ENCODE results near the gene LRATD1.

The LRATD1 gene

DNA sequence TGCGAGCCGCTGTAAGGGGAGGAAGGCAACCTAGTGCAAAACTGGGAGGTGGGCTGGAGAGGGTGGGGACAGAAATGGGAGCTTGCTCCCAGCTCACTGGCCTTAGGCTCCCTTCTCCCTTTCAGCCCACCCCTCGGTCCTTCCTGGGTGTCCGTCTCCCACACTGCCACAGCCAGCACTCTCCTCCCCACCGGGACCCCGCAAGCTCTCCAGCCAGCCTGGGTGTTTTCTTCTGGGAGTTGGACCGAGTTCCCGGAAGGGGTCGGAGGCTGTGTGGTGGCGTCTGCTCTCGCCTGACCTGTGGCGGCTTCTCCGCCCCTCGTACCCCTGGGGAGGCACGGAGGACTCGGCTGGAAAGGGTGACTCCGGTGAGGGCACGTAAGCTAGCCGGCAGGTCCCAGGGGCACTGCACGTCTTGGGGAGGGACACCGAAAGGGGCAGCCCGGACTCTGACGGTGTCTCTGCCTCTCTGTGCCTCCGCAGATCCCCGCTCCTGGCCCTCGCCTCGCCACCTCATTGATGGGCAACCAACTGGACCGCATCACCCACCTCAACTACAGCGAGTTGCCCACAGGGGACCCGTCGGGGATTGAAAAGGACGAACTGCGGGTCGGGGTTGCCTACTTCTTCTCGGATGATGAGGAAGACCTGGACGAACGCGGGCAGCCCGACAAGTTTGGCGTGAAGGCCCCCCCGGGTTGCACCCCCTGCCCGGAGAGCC is 1.1 kb downstream of the LRATD1 start:
- DNase-seq (ENCODE audit: low read depth in 3 of 3): no peak

DNA sequence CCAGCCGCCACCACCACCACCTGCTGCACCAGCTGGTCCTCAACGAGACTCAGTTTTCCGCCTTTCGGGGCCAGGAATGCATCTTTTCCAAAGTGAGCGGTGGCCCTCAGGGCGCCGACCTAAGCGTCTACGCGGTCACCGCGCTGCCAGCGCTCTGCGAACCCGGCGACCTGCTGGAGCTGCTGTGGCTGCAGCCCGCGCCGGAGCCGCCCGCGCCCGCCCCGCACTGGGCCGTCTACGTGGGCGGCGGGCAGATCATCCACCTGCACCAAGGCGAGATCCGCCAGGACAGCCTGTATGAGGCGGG is 1.6 kb downstream of the LRATD1 start:
- no peak for DNase-seq (ENCODE audit: low read depth in 3 of 3)

GRCh38 chr2:14634489-14635390 is 2.2 kb downstream of the LRATD1 start:
- DNase-seq (ENCODE audit: low read depth in 3 of 3): no peak

DNA sequence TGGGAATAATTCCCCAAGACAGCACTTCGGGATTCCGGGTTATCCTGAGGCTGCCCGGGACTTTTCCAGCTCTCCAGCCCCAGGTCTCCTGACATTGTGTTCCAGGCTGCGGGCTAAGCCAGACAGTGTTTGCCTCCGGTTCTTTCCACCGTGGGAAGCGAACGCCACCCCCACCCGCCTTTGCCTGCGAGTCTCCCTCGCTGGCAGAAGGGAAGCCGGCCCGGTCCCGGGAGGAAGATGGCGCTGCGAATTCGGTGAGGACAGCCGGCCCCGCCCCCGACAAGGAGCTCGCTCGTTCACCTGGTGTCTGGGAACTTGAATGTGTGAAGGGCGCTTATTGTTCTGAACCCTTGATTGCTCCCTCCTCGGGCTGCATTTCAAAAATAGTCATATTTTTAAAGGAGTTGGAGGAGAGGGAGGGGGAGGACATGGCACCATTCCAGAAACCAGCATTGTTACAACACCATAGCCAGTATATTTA is 2.9 kb downstream of the LRATD1 start:
- no peak for DNase-seq (ENCODE audit: low read depth in 3 of 3)

DNA sequence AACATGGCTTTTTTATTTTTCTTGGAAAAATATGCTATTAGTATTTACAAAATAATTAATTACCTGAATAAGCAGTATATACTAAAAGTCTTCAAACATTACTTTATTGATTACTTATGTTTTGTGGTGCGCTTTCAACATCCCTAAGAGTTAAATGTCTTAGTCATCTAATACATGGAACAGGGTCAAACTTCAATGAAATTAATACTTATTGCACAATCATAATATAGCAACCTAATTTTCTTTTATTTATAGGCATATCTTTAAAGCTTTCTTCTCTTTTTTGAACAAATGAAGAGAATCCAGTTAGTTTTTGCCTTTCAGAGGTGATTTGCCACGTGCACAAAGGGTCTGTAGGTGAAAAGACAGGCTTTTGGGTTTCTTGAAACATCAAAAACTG is 6.0 kb downstream of the LRATD1 start:
- no peak for DNase-seq (ENCODE audit: low read depth in 3 of 3)

DNA sequence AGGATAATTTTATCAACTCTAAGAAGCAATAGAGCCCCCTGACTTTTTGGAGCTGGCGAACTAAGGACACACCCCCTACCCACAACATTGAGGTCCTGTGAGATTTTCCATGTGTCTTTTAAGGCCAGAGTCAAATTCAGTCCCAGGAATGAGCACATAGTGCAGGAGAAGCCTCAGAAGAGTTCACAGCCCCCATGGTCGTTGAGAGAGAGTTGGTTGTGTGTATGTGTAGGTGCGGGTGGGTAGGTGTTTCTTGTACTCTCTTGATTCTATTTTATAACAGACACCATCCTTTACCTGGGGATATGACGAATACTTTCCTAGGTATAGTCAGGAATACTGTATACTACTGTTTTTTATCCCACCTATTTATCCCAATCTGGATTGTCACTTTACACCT is 8.6 kb downstream of the LRATD1 start:
- no peak for DNase-seq (ENCODE audit: low read depth in 3 of 3)

DNA sequence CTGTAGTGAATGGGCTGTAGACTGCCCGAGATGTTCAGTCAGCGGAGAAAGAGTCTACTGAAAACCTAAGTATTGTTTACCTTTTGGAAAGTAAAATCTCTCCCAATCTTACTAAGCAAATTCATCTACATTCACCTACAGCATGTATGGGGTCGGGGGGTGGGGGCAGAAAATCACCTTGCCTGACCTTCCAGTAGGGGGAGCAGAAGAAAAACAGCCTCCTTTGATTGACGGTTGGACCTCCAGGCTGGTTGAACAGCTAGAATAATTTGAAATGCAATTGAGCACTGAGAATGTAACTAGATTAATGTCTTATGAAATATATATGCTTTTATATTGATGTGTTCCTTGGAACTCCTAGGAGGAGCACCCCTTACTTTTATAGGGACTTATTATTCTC is 10.0 kb downstream of the LRATD1 start:
- DNase-seq (ENCODE audit: low read depth in 3 of 3): no peak

DNA sequence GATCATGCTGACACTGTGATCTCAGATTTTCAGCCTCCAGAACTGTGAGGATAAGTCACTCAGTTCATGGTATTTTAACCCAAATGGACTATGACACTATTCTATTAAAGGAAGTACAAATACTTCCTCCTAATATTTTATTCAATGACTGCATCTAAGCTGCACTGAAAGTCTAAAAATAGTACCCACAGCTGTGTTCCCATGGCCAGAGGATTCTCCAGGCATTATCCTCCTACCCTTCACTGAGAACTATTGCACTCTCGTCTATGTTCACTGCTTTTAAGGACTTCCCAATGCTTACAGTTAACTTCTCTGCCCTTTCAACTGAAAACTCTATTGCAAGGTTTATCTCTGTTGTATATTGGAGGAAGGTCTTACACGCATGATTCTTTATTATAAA is 15.2 kb downstream of the LRATD1 start:
- no peak for DNase-seq (ENCODE audit: low read depth in 3 of 3)

- no peak for DNase-seq (ENCODE audit: low read depth in 3 of 3)
Measured at GRCh38 chr2:14650066-14650465, 17.5 kb downstream of the LRATD1 start.

- DNase-seq (ENCODE audit: low read depth in 3 of 3): no peak
Measured at GRCh38 chr2:14654835-14655282, 22.3 kb downstream of the LRATD1 start.

DNA sequence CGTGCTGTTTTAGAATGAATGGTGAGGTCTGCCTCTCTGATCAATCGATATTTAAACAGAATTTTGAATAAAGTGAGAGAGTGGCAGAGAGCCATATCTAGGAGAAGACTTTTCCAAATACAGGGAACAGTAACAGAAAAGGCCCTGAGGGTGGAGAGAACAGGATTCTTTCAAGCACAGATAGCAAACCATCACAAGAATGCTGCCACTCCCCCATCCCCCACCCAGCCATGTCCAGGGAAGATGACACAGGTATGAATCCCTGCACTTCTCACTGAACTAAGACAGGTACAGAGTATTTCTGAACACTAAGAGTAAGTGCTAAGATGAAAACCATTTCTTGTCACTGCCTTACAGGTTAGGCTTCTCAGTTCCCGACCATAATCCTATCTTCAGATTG is 23.6 kb downstream of the LRATD1 start:
- no peak for DNase-seq (ENCODE audit: low read depth in 3 of 3)

DNA sequence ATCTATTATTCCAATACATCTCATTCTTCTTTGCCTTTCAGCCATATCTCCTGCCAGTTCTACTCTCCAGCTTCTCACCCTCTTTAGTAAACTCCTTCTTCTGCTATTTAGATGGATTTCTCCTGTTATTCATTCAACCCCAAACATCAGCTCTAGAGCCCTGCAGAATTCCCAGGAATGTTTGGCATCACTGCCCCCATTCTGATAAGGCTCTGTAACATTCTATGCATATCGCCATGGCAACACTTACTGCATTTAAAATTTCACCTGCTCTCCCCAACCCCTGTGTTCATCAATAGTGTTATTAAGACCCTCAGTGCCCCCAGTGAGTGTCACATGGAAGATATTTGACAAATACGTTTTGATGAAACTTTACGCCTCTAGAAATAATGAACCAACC is 28.6 kb downstream of the LRATD1 start:
- DNase-seq (ENCODE audit: low read depth in 3 of 3): no peak

GRCh38 chr2:14673351-14673875 is 40.9 kb downstream of the LRATD1 start:
- DNase-seq (ENCODE audit: low read depth in 3 of 3): no peak

GRCh38 chr2:14675489-14675888 is 43.0 kb downstream of the LRATD1 start:
- DNase-seq (ENCODE audit: low read depth in 3 of 3): no peak

- DNase-seq (ENCODE audit: low read depth in 3 of 3): no peak
Measured at GRCh38 chr2:14676371-14676770, 43.9 kb downstream of the LRATD1 start.

- no peak for DNase-seq (ENCODE audit: low read depth in 3 of 3)
Measured at GRCh38 chr2:14677039-14677438, 44.5 kb downstream of the LRATD1 start.

- DNase-seq (ENCODE audit: low read depth in 3 of 3): no peak
Measured at GRCh38 chr2:14678761-14679160, 46.2 kb downstream of the LRATD1 start.

- no peak for DNase-seq (ENCODE audit: low read depth in 3 of 3)
Measured at GRCh38 chr2:14681608-14682007, 49.1 kb downstream of the LRATD1 start.

All from stimulated activated CD4-positive, alpha-beta T cell treated with anti-CD3 and anti-CD28 coated beads, TNF-alpha, amount 100 ng/mL, for 48 hours (primary cell).